ENCODE results near the gene SIPA1L3. TPM values are rescaled to one million over a fixed set of nuclear protein-coding genes. Genes with fewer than 3 reads are reported as not detected.

The SIPA1L3 gene
- total and polyA plus RNA-seq, 10 of the 15 experiments (the other 5 are each of a cell fraction or from before 2014, with no cell fraction given): 0.24 to 66.2 (median 19.1) TPM

DNA sequence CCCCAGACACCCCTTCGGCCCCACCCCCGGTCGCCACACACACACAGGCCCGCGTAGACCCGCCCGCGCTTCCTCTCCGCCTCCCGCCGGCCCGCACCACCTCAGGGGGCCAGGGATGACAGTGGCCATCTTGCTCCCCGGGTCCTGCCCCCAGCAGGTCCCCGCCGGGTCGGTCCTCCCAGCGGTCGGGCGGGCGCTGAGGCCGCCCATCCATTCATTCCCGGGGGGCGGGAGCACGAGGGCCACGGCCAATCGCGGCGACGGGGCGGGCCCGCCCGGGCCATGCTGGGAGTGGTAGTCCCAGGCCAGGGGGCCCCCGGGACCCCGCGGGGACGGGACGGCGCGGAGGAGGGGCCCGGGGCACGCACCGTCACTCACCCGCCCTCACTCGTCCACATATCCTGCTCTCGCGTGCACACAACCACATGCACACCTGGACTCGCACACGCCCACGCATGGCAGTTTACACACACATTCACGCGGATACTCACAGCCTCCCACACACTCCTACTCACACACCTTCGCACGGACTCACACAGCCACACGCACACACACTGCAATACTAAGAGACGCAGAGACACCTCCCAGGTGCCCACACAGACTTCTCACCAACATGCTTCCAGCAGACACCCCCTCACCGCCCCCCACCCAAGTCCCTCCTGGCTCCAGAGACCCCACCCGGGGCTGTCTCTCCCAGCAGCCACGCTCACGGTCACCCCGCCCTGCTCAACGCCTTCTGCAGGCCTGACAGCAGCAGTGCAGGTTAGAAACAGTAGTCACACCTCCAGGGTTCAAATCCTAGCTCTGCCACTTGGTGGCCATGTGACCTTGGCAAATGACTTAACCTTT lies 317.2 kb downstream of the SIPA1L3 start, which contains the start of gene DPF1 (continued):
- TF ChIP-seq, protein P1, sequence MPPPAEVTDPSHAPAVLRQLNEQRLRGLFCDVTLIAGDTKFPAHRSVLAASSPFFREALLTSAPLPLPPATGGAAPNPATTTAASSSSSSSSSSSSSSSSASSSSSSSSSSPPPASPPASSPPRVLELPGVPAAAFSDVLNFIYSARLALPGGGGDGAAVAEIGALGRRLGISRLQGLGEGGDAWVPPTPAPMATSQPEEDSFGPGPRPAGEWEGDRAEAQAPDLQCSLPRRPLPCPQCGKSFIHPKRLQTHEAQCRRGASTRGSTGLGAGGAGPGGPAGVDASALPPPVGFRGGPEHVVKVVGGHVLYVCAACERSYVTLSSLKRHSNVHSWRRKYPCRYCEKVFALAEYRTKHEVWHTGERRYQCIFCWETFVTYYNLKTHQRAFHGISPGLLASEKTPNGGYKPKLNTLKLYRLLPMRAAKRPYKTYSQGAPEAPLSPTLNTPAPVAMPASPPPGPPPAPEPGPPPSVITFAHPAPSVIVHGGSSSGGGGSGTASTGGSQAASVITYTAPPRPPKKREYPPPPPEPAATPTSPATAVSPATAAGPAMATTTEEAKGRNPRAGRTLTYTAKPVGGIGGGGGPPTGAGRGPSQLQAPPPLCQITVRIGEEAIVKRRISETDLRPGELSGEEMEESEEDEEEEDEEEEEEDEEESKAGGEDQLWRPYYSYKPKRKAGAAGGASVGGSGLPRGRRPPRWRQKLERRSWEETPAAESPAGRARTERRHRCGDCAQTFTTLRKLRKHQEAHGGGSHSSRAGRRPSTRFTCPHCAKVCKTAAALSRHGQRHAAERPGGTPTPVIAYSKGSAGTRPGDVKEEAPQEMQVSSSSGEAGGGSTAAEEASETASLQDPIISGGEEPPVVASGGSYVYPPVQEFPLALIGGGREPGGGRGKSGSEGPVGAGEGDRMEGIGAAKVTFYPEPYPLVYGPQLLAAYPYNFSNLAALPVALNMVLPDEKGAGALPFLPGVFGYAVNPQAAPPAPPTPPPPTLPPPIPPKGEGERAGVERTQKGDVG (CRISPR knock-in tag; IDR thresholded peaks at IDR 0.05): no peak
- TF ChIP-seq NFIC (IDR thresholded peaks at IDR 0.05; ENCODE audit: low read depth, low read length) (no peak), ETV6 (conservative IDR thresholded peaks at IDR 0.05 in 1 of 2, IDR thresholded peaks at IDR 0.05 in 1 of 2; ENCODE audit: borderline replicate concordance in 1 of 2, low read depth in 1 of 2) (0 out of 4 replicates have a peak, but pooled peaks of 1 of the 2 experiments have one; percentile 8), MEF2A (IDR thresholded peaks at IDR 0.05; ENCODE audit: insufficient read depth, low read depth, low read length) (0 out of 2 replicates have a peak, but pooled peaks have one; percentile 20), BRCA1 (IDR thresholded peaks at IDR 0.05; ENCODE audit: low read depth, low read length) (no peak), TCF12 (IDR thresholded peaks at IDR 0.05; ENCODE audit: low read depth, low read length) (peak; percentile 89), TCF7 (IDR thresholded peaks at IDR 0.05; ENCODE audit: borderline replicate concordance) (no peak), MEF2B (IDR thresholded peaks at IDR 0.05; ENCODE audit: partially characterized antibody, poor library complexity, severe bottlenecking) (peak; percentile 37), SMARCA5 (IDR thresholded peaks at IDR 0.05) (no peak), RAD51 (IDR thresholded peaks at IDR 0.05) (peak; percentile 60; the same call in 1 of the 2 replicates), ZBED1 (IDR thresholded peaks at IDR 0.05; ENCODE audit: borderline replicate concordance) (no peak; the same call in 1 of the 2 replicates), MYC (IDR thresholded peaks at IDR 0.05; ENCODE audit: insufficient read depth, insufficient read length, insufficient replicate concordance, low read length, severe bottlenecking) (peak; percentile 27), MTA3 (IDR thresholded peaks at IDR 0.05; ENCODE audit: borderline replicate concordance, low read length) (no peak)
- TF ChIP-seq, protein P2, sequence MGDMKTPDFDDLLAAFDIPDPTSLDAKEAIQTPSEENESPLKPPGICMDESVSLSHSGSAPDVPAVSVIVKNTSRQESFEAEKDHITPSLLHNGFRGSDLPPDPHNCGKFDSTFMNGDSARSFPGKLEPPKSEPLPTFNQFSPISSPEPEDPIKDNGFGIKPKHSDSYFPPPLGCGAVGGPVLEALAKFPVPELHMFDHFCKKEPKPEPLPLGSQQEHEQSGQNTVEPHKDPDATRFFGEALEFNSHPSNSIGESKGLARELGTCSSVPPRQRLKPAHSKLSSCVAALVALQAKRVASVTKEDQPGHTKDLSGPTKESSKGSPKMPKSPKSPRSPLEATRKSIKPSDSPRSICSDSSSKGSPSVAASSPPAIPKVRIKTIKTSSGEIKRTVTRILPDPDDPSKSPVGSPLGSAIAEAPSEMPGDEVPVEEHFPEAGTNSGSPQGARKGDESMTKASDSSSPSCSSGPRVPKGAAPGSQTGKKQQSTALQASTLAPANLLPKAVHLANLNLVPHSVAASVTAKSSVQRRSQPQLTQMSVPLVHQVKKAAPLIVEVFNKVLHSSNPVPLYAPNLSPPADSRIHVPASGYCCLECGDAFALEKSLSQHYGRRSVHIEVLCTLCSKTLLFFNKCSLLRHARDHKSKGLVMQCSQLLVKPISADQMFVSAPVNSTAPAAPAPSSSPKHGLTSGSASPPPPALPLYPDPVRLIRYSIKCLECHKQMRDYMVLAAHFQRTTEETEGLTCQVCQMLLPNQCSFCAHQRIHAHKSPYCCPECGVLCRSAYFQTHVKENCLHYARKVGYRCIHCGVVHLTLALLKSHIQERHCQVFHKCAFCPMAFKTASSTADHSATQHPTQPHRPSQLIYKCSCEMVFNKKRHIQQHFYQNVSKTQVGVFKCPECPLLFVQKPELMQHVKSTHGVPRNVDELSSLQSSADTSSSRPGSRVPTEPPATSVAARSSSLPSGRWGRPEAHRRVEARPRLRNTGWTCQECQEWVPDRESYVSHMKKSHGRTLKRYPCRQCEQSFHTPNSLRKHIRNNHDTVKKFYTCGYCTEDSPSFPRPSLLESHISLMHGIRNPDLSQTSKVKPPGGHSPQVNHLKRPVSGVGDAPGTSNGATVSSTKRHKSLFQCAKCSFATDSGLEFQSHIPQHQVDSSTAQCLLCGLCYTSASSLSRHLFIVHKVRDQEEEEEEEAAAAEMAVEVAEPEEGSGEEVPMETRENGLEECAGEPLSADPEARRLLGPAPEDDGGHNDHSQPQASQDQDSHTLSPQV (IDR thresholded peaks at IDR 0.05): no peak
- TF ChIP-seq, protein P3, sequence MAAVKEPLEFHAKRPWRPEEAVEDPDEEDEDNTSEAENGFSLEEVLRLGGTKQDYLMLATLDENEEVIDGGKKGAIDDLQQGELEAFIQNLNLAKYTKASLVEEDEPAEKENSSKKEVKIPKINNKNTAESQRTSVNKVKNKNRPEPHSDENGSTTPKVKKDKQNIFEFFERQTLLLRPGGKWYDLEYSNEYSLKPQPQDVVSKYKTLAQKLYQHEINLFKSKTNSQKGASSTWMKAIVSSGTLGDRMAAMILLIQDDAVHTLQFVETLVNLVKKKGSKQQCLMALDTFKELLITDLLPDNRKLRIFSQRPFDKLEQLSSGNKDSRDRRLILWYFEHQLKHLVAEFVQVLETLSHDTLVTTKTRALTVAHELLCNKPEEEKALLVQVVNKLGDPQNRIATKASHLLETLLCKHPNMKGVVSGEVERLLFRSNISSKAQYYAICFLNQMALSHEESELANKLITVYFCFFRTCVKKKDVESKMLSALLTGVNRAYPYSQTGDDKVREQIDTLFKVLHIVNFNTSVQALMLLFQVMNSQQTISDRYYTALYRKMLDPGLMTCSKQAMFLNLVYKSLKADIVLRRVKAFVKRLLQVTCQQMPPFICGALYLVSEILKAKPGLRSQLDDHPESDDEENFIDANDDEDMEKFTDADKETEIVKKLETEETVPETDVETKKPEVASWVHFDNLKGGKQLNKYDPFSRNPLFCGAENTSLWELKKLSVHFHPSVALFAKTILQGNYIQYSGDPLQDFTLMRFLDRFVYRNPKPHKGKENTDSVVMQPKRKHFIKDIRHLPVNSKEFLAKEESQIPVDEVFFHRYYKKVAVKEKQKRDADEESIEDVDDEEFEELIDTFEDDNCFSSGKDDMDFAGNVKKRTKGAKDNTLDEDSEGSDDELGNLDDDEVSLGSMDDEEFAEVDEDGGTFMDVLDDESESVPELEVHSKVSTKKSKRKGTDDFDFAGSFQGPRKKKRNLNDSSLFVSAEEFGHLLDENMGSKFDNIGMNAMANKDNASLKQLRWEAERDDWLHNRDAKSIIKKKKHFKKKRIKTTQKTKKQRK (IDR thresholded peaks at IDR 0.05; ENCODE audit: low read depth, low read length): no peak
- TF ChIP-seq, protein P4, sequence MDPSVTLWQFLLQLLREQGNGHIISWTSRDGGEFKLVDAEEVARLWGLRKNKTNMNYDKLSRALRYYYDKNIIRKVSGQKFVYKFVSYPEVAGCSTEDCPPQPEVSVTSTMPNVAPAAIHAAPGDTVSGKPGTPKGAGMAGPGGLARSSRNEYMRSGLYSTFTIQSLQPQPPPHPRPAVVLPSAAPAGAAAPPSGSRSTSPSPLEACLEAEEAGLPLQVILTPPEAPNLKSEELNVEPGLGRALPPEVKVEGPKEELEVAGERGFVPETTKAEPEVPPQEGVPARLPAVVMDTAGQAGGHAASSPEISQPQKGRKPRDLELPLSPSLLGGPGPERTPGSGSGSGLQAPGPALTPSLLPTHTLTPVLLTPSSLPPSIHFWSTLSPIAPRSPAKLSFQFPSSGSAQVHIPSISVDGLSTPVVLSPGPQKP (IDR thresholded peaks at IDR 0.05; ENCODE audit: low read depth, low read length): no peak

Measured in GM12878 (cell line).